ENCODE data around the gene NEK7.
"Not testable (repeated sequence)": the region's sequence is repeated elsewhere in the genome, so short reads cannot be mapped to it uniquely, and the experiment has no call there.

The NEK7 gene

GRCh38 chr1:198298640-198299039 is 141.8 kb downstream of the NEK7 start:
- no peak for FAIRE-seq

- FAIRE-seq = no peak
Measured at GRCh38 chr1:198300451-198300850, 143.7 kb downstream of the NEK7 start.

GRCh38 chr1:198304431-198304830 is 147.6 kb downstream of the NEK7 start:
- FAIRE-seq = no peak

GRCh38 chr1:198314817-198315216 is 158.0 kb downstream of the NEK7 start:
- not testable (repeated sequence) for FAIRE-seq

GRCh38 chr1:198315331-198315730 is 158.5 kb downstream of the NEK7 start:
- FAIRE-seq = not testable (repeated sequence)

- no peak for FAIRE-seq
Measured at GRCh38 chr1:198316546-198317100, 159.8 kb downstream of the NEK7 start.

- FAIRE-seq = no peak
Measured at GRCh38 chr1:198318085-198318484, 161.3 kb downstream of the NEK7 start.

GRCh38 chr1:198320759-198321158 is 164.0 kb downstream of the NEK7 start:
- FAIRE-seq = no peak

- FAIRE-seq = no peak
Measured at GRCh38 chr1:198326232-198326631, 169.4 kb downstream of the NEK7 start.

GRCh38 chr1:198326915-198327314 is 170.1 kb downstream of the NEK7 start:
- FAIRE-seq = no peak

- no peak for FAIRE-seq
Measured at GRCh38 chr1:198328458-198329032, 171.7 kb downstream of the NEK7 start.

GRCh38 chr1:198330982-198331615 is 174.3 kb downstream of the NEK7 start:
- no peak for FAIRE-seq

GRCh38 chr1:198333744-198334143 is 176.9 kb downstream of the NEK7 start:
- no peak for FAIRE-seq

GRCh38 chr1:198335663-198336062 is 178.9 kb downstream of the NEK7 start:
- no peak for FAIRE-seq

GRCh38 chr1:198337886-198338285 is 181.1 kb downstream of the NEK7 start:
- no peak for FAIRE-seq

GRCh38 chr1:198340139-198340538 is 183.3 kb downstream of the NEK7 start:
- FAIRE-seq = no peak

- FAIRE-seq = no peak
Measured at GRCh38 chr1:198346178-198346577, 189.4 kb downstream of the NEK7 start.

GRCh38 chr1:198350456-198350855 is 193.7 kb downstream of the NEK7 start:
- no peak for FAIRE-seq

GRCh38 chr1:198352975-198353695 is 196.3 kb downstream of the NEK7 start:
- FAIRE-seq = no peak

- FAIRE-seq = no peak
Measured at GRCh38 chr1:198357937-198358336, 201.1 kb downstream of the NEK7 start.

- no peak for FAIRE-seq
Measured at GRCh38 chr1:198359024-198359653, 202.3 kb downstream of the NEK7 start.

- no peak for FAIRE-seq
Measured at GRCh38 chr1:198360208-198360729, 203.5 kb downstream of the NEK7 start.

- FAIRE-seq = no peak
Measured at GRCh38 chr1:198361237-198361767, 204.5 kb downstream of the NEK7 start.
